Upper lobe of left lung (tissue), 4 donors: ENCODE measurements around the gene MUC5AC.

ENCODE experiments used
- POLR2A ChIP-seq, 4 donors: fragments of 450-650 bp; IDR thresholded peaks; one replicate each; pipeline ENCODE4 v1.5.1; 2016 to 2017; ENCODE audit warnings: antibody characterized with exemption in 4 of 4, mild to moderate bottlenecking in 2 of 4
- POLR2AphosphoS5 ChIP-seq, 2 donors: sonication (generic); formaldehyde crosslinking; IDR thresholded peaks; one replicate each; pipeline ENCODE4 v1.5.1; 2017; ENCODE audit warnings: antibody characterized with exemption in 2 of 2
- TF ChIP-seq, protein P1 (sequence below), 6 experiments: fragments of 450-650 bp in 4 of 6; fragments of 200-600 bp in 2 of 6; sonication (generic) in 2 of 6; IDR thresholded peaks; one replicate each; pipeline ENCODE4 v1.5.1; 2016 to 2019; ENCODE audit warnings: antibody characterized with exemption in 6 of 6

DNA sequence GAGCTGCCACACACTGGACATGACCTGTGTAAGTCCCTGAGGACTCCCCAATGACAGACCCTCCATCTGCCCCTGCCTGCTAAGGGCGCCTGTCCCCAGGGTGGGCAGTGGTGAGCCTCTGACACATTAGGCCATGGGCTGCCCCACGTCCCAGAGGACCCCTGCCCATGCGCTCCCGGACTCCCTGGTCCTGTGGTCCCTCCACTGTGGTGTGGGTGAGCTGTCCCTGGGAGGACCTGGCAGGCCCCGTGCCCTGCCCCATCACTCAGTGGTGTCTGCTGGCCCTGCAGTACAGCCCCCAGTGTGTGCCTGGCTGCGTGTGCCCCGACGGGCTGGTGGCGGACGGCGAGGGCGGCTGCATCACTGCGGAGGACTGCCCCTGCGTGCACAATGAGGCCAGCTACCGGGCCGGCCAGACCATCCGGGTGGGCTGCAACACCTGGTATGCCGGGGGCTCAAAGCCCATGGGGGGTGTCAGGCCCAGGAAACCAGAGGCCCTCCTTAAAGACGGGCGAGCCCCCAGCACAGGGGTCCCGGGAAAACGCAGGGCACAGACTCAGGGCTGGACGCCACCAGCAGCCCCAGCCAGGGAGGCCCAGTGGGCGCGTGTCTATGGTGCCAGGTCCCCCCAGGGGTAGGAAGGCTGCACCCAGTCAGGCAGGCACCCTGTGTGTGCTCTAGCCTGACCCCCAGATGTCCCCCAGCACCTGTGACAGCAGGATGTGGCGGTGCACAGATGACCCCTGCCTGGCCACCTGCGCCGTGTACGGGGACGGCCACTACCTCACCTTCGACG is 18.7 kb downstream of the MUC5AC start:
- TF ChIP-seq POLR2A (IDR thresholded peaks at IDR 0.05) (no peak), POLR2AphosphoS5 (IDR thresholded peaks at IDR 0.05) (no peak)
- TF ChIP-seq, protein P1, sequence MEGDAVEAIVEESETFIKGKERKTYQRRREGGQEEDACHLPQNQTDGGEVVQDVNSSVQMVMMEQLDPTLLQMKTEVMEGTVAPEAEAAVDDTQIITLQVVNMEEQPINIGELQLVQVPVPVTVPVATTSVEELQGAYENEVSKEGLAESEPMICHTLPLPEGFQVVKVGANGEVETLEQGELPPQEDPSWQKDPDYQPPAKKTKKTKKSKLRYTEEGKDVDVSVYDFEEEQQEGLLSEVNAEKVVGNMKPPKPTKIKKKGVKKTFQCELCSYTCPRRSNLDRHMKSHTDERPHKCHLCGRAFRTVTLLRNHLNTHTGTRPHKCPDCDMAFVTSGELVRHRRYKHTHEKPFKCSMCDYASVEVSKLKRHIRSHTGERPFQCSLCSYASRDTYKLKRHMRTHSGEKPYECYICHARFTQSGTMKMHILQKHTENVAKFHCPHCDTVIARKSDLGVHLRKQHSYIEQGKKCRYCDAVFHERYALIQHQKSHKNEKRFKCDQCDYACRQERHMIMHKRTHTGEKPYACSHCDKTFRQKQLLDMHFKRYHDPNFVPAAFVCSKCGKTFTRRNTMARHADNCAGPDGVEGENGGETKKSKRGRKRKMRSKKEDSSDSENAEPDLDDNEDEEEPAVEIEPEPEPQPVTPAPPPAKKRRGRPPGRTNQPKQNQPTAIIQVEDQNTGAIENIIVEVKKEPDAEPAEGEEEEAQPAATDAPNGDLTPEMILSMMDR (IDR thresholded peaks at IDR 0.05) = no peak
